GM12878 (cell line): ENCODE data around the gene SMIM13. TPM values are rescaled to one million over a fixed set of nuclear protein-coding genes. Genes with fewer than 3 reads are reported as not detected.

Source experiments
- BCL3 ChIP-seq: IDR thresholded peaks from 2 replicates; pipeline ENCODE4 v1.6.1; 2011; ENCODE audit warnings: borderline replicate concordance, low read depth, mild to moderate bottlenecking, moderate library complexity, low read length; ENCODE audit not compliant: insufficient read depth, poor library complexity, severe bottlenecking
- BCLAF1 ChIP-seq: fragments of 450-650 bp; IDR thresholded peaks from 2 replicates; pipeline ENCODE4 v1.6.1; 2017; ENCODE audit warnings: antibody characterized with exemption, mild to moderate bottlenecking, moderate library complexity
- BMI1 ChIP-seq: fragments of 450-650 bp; IDR thresholded peaks from 2 replicates; pipeline ENCODE4 v1.6.1; 2016; ENCODE audit warnings: mild to moderate bottlenecking, moderate library complexity, borderline replicate concordance
- CBX5 ChIP-seq: sonication (generic); IDR thresholded peaks from 2 replicates; pipeline ENCODE4 v1.6.1; 2016; ENCODE audit warnings: low read depth, moderate library complexity, mild to moderate bottlenecking, inconsistent platforms
- CREB1 ChIP-seq: IDR thresholded peaks from 2 replicates; pipeline ENCODE4 v1.6.1; 2012; ENCODE audit warnings: low read depth, mild to moderate bottlenecking, inconsistent platforms
- E2F4 ChIP-seq: IDR thresholded peaks from 2 replicates; pipeline ENCODE4 v1.6.1; 2012; ENCODE audit warnings: low read depth, low read length, improper control_type of control experiment
- FOXK2 ChIP-seq: fragments of 450-650 bp; IDR thresholded peaks from 2 replicates; pipeline ENCODE4 v1.6.1; 2017; ENCODE audit warnings: mild to moderate bottlenecking, moderate library complexity
- MEF2A ChIP-seq: IDR thresholded peaks from 2 replicates; pipeline ENCODE4 v1.6.1; 2011; ENCODE audit warnings: low read depth, mild to moderate bottlenecking, low read length, moderate library complexity; ENCODE audit not compliant: insufficient read depth
- MTA2 ChIP-seq: fragments of 450-650 bp; IDR thresholded peaks from 2 replicates; pipeline ENCODE4 v1.6.1; 2016; ENCODE audit warnings: low read depth, mild to moderate bottlenecking, moderate library complexity
- PAX5 ChIP-seq: IDR thresholded peaks from 2 replicates; pipeline ENCODE4 v1.6.1; 2011; ENCODE audit warnings: low read depth, low read length, borderline replicate concordance
- RAD21 ChIP-seq: IDR thresholded peaks from 2 replicates; pipeline ENCODE4 v1.6.1; 2011; ENCODE audit warnings: mild to moderate bottlenecking, low read depth, low read length, moderate library complexity; ENCODE audit not compliant: insufficient read depth
- RB1 ChIP-seq: fragments of 450-650 bp; formaldehyde crosslinking; IDR thresholded peaks from 2 replicates; pipeline ENCODE4 v1.6.1; 2017; ENCODE audit warnings: mild to moderate bottlenecking, borderline replicate concordance
- RELA ChIP-seq: fragments of 450-650 bp; IDR thresholded peaks from 2 replicates; pipeline ENCODE4 v1.8.0; 2014; ENCODE audit warnings: borderline replicate concordance; ENCODE audit not compliant: partially characterized antibody
- REST ChIP-seq: IDR thresholded peaks from 2 replicates; pipeline ENCODE4 v1.6.1; 2012; ENCODE audit warnings: mild to moderate bottlenecking, low read depth, low read length
- RUNX3 ChIP-seq: IDR thresholded peaks from 2 replicates; pipeline ENCODE4 v1.6.1; 2012; ENCODE audit warnings: low read length, inconsistent platforms
- STAT1 ChIP-seq: fragments of 450-650 bp; conservative IDR thresholded peaks from 2 replicates; pipeline ENCODE4 v1.6.1; 2014; ENCODE audit warnings: antibody characterized with exemption, mild to moderate bottlenecking
- SUZ12 ChIP-seq: fragments of 200-600 bp; sonication (generic); IDR thresholded peaks from one replicate; pipeline ENCODE4 v1.6.1; 2018; ENCODE audit warnings: antibody characterized with exemption, mild to moderate bottlenecking; ENCODE audit not compliant: unreplicated experiment
- TBL1XR1 ChIP-seq: IDR thresholded peaks from 2 replicates; pipeline ENCODE4 v1.6.1; 2012; ENCODE audit warnings: low read depth, low read length, improper control_type of control experiment
- TCF3 ChIP-seq: IDR thresholded peaks from 2 replicates; pipeline ENCODE4 v1.6.1; 2012; ENCODE audit warnings: low read depth, mild to moderate bottlenecking, low read length, borderline replicate concordance; ENCODE audit not compliant: insufficient read depth
- TCF7 ChIP-seq: IDR thresholded peaks from 2 replicates; pipeline ENCODE4 v1.6.1; 2014; ENCODE audit warnings: antibody characterized with exemption, borderline replicate concordance
- ZNF622 ChIP-seq: fragments of 450-650 bp; IDR thresholded peaks from 2 replicates; pipeline ENCODE4 v1.6.1; 2017; ENCODE audit warnings: mild to moderate bottlenecking, inconsistent platforms
- ZSCAN29 ChIP-seq: fragments of 450-650 bp; IDR thresholded peaks from 2 replicates; pipeline ENCODE4 v1.6.1; 2017; ENCODE audit warnings: mild to moderate bottlenecking, moderate library complexity
- polyA plus RNA-seq, 11 experiments: library from polyadenylated mRNA; depleted of rRNA in 4 of 11; unstranded in 6 of 11; stranded (reverse) in 5 of 11; fragments of >200 nt; fragmentation: Nextera tagmentation in 4 of 11; fragmentation: Illumina TruSeq in 1 of 11; extraction: Ambion mirVana in 4 of 11; extraction: Trizol in 1 of 11; gene quantifications; 1 replicate in 1 of 11; 2 replicates in 10 of 11; pipeline versions ENCODE4 v1.2.1 to v1.2.3, GENCODE V29; 2011 to 2016; ENCODE audit warnings: inconsistent platforms in 2 of 11, missing spikeins in 2 of 11, low read depth in 1 of 11
- total RNA-seq, 4 experiments: library from RNA; depleted of rRNA in 3 of 4; stranded (reverse); fragments of >200 nt in 3 of 4; fragmentation: Illumina TruSeq in 1 of 4; extraction: Trizol in 1 of 4; gene quantifications; 2 replicates each; pipeline versions ENCODE4 v1.2.1 to v1.2.3, GENCODE V29; 2013 to 2021

SMIM13 gene
- total and polyA plus RNA-seq, 10 of the 15 experiments (the other 5 are each of a cell fraction or from before 2014, with no cell fraction given), result 2.0 to 8.5 (median 4.7) TPM

GRCh38 chr6:11093626-11094410, at the start of gene SMIM13 (continued):
- no peak; the same call in 1 of the 2 replicates for TF ChIP-seq E2F4
- TF ChIP-seq STAT1, result no peak
- TF ChIP-seq CREB1, result peak; percentile 84
- no peak for TF ChIP-seq ZSCAN29
- TF ChIP-seq TCF7, result no peak
- no peak; the same call in 1 of the 2 replicates for TF ChIP-seq FOXK2
- TF ChIP-seq BCLAF1, result no peak
- TF ChIP-seq BMI1, result no peak
- no peak for TF ChIP-seq MTA2
- peak; percentile 33; the same call in 1 of the 2 replicates for TF ChIP-seq RUNX3
- no peak for TF ChIP-seq ZNF622
- TF ChIP-seq PAX5, result 0 out of 2 replicates have a peak, but pooled peaks have one; percentile 39
- no peak for TF ChIP-seq MEF2A
- TF ChIP-seq RAD21, result no peak
- no peak for TF ChIP-seq RELA
- no peak for TF ChIP-seq REST
- no peak for TF ChIP-seq TBL1XR1
- peak; percentile 28 for TF ChIP-seq BCL3
- TF ChIP-seq CBX5, result 0 out of 2 replicates have a peak, but pooled peaks have one; percentile 61
- TF ChIP-seq TCF3, result 0 out of 2 replicates have a peak, but pooled peaks have one; percentile 16
- TF ChIP-seq RB1, result peak; percentile 95; the same call in 1 of the 2 replicates
- TF ChIP-seq SUZ12, result no peak
